Stimulated activated naive CD8-positive, alpha-beta T cell treated with anti-CD3 and anti-CD28 coated beads, Interleukin-15, Interleukin-2, amounts not matched to agents 100 ng/mL and 50 ng/mL, for 24 hours (primary cell): ENCODE data around the gene MYO1E.
A peak's percentile ranks its signal among the peaks of the same experiment; 100 is the strongest.

Experiments used
- H3K27ac Mint-ChIP-seq: one replicate; pipeline ENCODE4 v1.8.0; 2021; ENCODE audit warnings: mild to moderate bottlenecking, mixed read lengths
- H3K27me3 Mint-ChIP-seq: one replicate; pipeline ENCODE4 v1.8.0; 2021; ENCODE audit warnings: mixed read lengths
- H3K36me3 Mint-ChIP-seq: one replicate; pipeline ENCODE4 v1.8.0; 2021; ENCODE audit warnings: low read depth, mixed read lengths
- H3K4me1 Mint-ChIP-seq: one replicate; pipeline ENCODE4 v1.8.0; 2021; ENCODE audit warnings: low read depth, mixed read lengths
- H3K4me3 Mint-ChIP-seq: one replicate; pipeline ENCODE4 v1.8.0; 2021; ENCODE audit warnings: mild to moderate bottlenecking, mixed read lengths
- H3K9me3 Mint-ChIP-seq: one replicate; pipeline ENCODE4 v1.8.0; 2021; ENCODE audit warnings: mixed read lengths

Gene MYO1E

DNA sequence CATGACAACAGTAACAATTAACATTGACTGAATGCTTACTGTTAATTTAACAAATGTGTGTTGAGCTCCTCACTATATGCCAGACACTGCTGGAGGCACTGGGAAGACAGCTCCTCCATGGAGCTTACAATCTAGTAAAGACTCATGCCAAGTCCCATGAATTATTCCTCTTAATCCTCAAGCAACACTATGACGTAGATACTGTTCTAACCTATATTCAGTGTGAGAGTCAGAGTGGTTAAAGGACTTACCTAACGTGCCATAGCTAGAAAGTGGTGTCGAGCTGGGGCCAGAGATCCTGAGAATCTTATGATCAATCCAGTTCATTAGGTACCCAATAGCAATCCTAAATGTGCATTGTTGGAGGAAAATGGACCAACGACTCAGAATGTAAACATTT is 43.6 kb downstream of the MYO1E start:
- Mint-ChIP-seq H3K27me3 (no peaks in the 10 kb centered on the region), H3K9me3 (no peaks in the 10 kb centered on the region), H3K27ac (no peak overlapping the region), H3K4me3 (no peak overlapping the region), H3K36me3 (no peaks in the 10 kb centered on the region), H3K4me1 (peaks cover 17% of the 10 kb centered on the region)

DNA sequence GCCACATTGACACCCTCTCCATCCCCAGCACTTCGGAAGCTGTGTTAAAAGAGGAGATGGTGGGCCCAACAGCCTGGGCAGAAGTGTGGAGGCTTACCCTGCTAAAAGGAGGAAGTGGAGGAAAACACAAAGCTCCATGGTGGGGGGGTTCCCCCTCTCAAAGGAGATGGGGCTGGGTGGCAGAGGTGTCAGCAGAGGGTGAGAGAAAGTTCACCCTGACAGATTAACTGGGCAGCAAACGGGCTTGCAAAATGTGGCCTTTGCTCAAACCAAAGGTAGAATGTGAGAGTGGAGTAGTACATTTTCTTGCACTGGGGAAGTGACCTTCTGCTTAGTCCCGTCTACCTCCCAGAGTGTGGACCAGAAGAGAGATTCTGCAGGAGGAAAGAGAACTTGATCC is 44.7 kb downstream of the MYO1E start:
- no peaks in the 10 kb centered on the region for H3K9me3 Mint-ChIP-seq
- no peak overlapping the region for H3K4me3 Mint-ChIP-seq
- H3K36me3 Mint-ChIP-seq = no peaks in the 10 kb centered on the region
- no peaks in the 10 kb centered on the region for H3K27me3 Mint-ChIP-seq
- peak overlapping the region; percentile 71 for H3K27ac Mint-ChIP-seq
- H3K4me1 Mint-ChIP-seq = peaks cover 15% of the 10 kb centered on the region

DNA sequence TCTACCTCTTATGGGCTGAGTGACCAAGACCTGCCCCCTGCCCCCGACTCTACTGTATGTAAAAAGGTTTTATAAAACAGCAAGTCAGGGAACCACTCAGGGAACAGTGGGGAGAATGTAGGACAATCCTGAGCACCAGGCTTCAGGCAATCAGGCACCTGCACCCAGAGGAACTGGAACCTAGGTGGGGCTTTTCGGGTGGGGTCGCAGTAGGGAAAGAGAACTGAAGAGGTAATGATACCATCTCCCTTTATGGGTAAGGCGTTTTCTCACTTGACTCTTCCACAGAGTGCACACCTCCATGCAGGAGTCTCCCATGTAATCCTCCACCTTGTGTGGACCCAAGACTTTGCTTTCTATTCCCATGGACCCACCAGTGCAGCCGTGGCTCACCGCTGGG is 45.8 kb downstream of the MYO1E start:
- H3K36me3 Mint-ChIP-seq = no peaks in the 10 kb centered on the region
- no peak overlapping the region for H3K27ac Mint-ChIP-seq
- H3K27me3 Mint-ChIP-seq = no peaks in the 10 kb centered on the region
- peaks cover 21% of the 10 kb centered on the region for H3K4me1 Mint-ChIP-seq
- no peak overlapping the region for H3K4me3 Mint-ChIP-seq
- H3K9me3 Mint-ChIP-seq = no peaks in the 10 kb centered on the region

DNA sequence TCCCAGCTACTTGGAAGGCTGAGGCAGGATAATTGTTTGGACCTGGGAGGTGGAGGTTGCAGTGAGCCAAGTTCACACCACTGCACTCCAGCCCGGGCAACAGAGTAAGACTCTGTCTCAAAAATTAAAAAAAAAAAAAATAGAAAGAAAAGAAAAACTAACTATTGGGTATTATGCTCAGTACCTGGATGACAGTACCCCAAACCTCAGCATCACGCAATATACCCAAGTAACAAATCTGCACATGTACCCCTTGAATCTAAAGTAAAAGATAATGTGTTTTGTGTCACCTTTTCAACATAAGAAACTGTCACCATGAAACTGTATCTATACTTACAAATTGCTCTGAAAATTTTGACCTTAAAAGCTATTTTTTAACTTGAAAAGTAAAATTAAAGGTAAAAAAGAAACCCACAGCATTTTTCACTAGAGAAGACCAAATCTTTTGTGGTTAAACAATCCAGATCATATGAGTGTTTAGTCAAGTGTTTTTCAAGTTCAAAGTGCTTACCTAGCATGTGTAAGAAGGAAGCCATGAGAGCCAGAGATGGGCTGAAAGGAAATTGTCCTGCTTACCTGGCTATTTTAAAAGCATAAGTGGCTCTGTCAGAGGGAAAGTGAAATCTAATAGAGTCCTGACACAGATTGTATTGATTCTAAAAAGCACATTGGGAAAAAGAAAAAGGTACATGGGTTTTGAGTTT is 50.5 kb downstream of the MYO1E start:
- Mint-ChIP-seq H3K4me1 (peaks cover 9% of the 10 kb centered on the region), H3K4me3 (no peak overlapping the region), H3K36me3 (no peaks in the 10 kb centered on the region), H3K27ac (no peak overlapping the region), H3K27me3 (no peaks in the 10 kb centered on the region), H3K9me3 (peaks cover 3% of the 10 kb centered on the region)

DNA sequence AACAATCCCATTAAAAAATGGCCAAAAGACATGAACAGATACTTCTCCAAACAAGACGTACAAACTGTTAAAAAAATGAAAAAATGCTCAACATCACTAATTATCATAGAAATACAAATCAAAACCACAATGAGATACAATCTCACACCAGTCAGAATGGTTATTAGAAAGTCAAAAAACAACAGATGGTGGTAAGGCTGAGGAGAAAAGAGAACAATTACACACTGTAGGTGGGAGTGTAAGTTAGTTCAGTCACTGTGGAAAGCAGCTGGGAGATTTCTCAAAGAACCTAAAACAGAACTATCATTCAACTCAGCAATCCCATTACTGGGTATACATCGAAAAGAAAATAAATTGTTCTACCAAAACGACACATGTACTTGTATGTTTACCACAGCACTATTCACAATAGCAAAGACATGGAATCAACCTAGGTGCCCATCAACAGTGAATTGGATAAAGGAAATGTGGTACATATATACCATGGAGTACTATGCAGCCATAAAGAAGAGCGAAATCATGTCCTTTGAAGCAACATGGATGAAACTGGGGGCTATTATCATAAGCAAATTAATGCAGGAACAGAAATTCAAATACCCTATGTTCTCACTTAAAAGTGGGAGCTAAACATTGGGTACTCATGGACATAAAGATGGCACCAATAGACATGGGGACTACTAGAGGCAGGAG is 51.5 kb downstream of the MYO1E start:
- H3K27ac Mint-ChIP-seq = no peak overlapping the region
- H3K4me3 Mint-ChIP-seq = no peak overlapping the region
- H3K27me3 Mint-ChIP-seq = no peaks in the 10 kb centered on the region
- peaks cover 3% of the 10 kb centered on the region for H3K9me3 Mint-ChIP-seq
- no peaks in the 10 kb centered on the region for H3K36me3 Mint-ChIP-seq
- peaks cover 9% of the 10 kb centered on the region for H3K4me1 Mint-ChIP-seq

DNA sequence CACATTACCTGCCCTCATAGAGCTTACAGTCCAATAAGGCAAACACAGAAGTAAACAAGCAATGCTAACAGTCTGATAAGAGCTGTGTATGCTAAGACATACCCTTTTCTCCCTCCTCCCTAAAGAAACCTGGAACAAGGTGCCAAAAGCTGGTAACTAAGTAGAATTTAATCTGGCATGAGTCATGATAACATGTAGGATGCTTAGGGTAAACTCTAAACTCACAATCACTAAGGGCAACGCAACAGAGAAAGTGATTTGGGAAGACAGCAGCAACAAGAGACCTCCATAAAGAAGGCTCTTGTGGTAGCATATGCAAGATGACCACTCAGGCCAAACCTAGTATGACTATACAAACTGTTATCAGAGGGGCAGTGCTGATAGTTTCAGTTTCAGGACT is 55.5 kb downstream of the MYO1E start:
- no peak overlapping the region for H3K27ac Mint-ChIP-seq
- no peak overlapping the region for H3K4me3 Mint-ChIP-seq

DNA sequence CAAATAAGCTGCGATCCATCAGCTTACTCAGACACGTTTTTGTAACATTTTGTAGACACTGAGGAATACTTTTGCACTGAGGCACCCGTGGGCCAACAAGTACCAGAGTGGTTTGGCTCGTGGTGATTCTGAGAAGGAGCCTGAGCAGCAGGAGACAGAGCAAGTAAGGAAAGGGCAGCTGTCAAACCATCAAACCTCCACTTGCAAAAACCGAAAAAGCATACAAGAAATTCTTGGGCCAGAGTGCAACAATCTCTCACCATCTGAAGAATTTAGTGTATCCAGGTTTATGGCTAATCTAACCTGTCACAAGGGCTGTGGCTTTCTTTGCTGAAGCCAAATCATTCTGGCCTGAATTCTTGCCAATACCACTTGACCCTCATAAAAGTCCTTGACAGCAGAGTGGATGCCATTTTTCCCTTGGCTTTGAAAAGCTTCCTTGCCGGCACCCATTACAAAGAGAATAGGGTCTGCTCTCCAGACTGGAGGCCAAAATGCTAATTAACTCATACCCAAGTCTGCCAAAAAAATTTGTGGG is 56.7 kb downstream of the MYO1E start:
- Mint-ChIP-seq H3K4me3 (no peak overlapping the region), H3K4me1 (peaks cover 22% of the 10 kb centered on the region), H3K27me3 (no peaks in the 10 kb centered on the region)

More for the DNA sequence above, 55.5 kb downstream of the MYO1E start:
- Mint-ChIP-seq H3K9me3 (peaks cover 3% of the 10 kb centered on the region), H3K4me1 (peaks cover 21% of the 10 kb centered on the region), H3K27me3 (no peaks in the 10 kb centered on the region), H3K36me3 (no peaks in the 10 kb centered on the region)

DNA sequence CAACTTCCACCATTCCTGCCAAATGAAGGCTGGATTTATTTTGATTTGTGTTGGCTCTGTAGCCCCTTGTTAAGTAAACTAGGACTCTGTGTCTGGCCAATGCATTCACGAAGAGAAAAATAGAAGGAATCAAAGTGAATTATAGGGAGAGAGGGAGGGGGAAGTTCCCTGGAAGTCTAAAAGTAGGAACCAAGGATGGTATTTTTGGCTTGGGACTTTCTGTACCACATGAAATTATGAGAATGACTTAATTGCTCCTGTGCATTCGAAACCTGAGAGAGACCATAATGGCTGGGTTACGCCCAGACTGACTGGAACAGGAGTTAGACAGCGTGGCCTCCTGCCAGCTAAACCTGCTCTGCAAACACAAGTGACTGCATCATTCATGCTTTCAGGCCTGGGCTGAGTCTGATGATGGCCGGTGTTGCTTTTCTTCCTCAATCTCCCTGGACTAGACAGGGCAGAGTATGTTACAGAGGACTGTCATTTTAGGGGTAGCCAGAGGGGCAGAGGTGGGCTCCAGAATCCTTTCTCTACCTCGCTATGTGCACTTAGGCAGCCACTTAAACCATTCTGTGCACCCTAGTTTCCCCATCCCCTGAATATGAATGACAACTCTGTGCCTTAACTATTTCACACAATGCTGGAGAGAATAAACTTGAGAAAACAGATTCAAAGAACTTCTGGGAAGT is 58.9 kb downstream of the MYO1E start:
- H3K4me1 Mint-ChIP-seq = peaks cover 22% of the 10 kb centered on the region
- no peak overlapping the region for H3K4me3 Mint-ChIP-seq
- no peaks in the 10 kb centered on the region for H3K27me3 Mint-ChIP-seq
- no peaks in the 10 kb centered on the region for H3K9me3 Mint-ChIP-seq
- H3K27ac Mint-ChIP-seq = no peak overlapping the region
- H3K36me3 Mint-ChIP-seq = no peaks in the 10 kb centered on the region

More for the DNA sequence above, 56.7 kb downstream of the MYO1E start:
- Mint-ChIP-seq H3K9me3 (peaks cover 3% of the 10 kb centered on the region), H3K36me3 (no peaks in the 10 kb centered on the region), H3K27ac (no peak overlapping the region)

DNA sequence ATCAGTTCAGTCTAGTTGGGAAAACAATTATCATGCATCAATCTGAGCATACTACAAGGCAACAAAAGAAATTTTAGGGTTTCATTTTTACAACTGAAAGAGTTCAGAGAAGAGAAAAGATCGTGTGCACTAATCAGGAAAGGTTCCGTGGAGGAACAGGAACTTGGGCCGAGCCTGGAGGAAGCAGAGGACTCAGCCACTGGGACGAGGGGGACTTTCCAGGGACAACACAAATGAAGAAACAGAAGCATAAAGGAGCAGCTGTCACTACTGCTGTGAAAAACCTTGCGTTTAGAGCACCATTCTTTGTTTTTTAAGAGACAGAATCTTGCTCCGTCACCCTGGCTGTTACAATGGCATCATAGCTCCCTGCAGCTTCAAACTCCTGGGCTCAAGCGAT is 60.5 kb downstream of the MYO1E start:
- no peak overlapping the region for H3K4me3 Mint-ChIP-seq
- no peaks in the 10 kb centered on the region for H3K9me3 Mint-ChIP-seq
- no peaks in the 10 kb centered on the region for H3K36me3 Mint-ChIP-seq
- H3K27me3 Mint-ChIP-seq = no peaks in the 10 kb centered on the region
- H3K27ac Mint-ChIP-seq = no peak overlapping the region
- H3K4me1 Mint-ChIP-seq = peaks cover 22% of the 10 kb centered on the region

DNA sequence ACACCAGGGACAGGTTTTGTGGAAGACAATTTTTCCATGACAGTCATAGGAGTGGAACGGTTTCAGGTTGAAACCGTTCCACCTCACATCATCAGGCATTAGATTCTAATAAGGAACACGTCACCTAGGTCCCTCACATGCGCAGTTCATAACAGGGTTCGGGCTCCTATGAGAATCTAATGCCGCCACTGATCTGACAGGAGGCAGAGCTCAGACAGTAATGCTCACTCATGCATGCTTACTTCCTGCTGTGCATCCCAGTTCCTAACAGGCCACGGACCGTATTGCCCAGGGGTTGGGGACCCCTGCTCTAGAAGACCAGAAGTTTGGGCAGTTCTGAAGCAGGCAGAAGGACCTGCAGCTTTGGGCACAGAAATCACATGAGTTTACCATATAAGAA is 61.5 kb downstream of the MYO1E start:
- Mint-ChIP-seq H3K4me1 (peaks cover 22% of the 10 kb centered on the region), H3K4me3 (no peak overlapping the region), H3K9me3 (no peaks in the 10 kb centered on the region), H3K27me3 (no peaks in the 10 kb centered on the region), H3K27ac (no peak overlapping the region), H3K36me3 (no peaks in the 10 kb centered on the region)

DNA sequence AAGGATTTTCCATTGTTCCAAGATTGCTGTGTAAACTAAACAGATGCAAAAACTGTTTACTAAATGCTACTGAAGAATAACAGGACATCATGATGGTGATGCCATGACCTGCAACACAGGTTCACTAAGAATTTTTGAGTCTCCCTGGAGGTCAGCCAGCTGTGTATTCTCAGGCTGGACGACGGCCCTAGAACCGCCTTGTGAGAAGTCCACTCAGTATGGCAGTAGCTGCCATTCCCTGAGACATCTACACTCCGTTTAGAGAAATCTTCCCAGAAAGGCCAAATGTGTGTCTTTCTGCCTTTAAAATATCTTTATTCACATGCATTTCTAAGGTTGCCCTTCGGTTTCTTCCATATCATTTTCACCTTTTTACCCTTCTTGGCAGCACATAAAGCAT is 63.3 kb downstream of the MYO1E start:
- Mint-ChIP-seq H3K4me3 (no peak overlapping the region), H3K36me3 (no peaks in the 10 kb centered on the region), H3K27me3 (no peaks in the 10 kb centered on the region), H3K4me1 (peaks cover 26% of the 10 kb centered on the region), H3K27ac (no peak overlapping the region), H3K9me3 (no peaks in the 10 kb centered on the region)

DNA sequence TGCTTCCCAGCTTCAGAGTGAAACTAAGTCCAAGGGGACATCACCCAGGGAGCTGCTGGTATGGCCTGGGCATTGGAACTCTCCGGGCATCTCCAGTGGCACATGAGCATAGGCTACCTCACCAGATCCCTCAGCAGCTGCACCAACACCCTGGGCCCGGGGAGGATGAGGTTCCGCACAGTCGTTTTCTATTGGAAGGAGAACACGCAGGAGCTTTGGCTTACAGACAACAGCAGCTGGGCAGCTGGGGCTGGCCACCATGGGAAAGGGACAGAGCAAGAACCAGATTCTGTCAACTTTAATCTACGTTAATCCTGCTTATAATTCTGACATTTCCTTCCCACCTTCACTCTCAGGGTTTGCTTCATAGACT is 65.5 kb downstream of the MYO1E start:
- Mint-ChIP-seq H3K27me3 (no peaks in the 10 kb centered on the region), H3K4me3 (no peak overlapping the region), H3K27ac (no peak overlapping the region), H3K4me1 (peaks cover 31% of the 10 kb centered on the region), H3K36me3 (no peaks in the 10 kb centered on the region), H3K9me3 (no peaks in the 10 kb centered on the region)

DNA sequence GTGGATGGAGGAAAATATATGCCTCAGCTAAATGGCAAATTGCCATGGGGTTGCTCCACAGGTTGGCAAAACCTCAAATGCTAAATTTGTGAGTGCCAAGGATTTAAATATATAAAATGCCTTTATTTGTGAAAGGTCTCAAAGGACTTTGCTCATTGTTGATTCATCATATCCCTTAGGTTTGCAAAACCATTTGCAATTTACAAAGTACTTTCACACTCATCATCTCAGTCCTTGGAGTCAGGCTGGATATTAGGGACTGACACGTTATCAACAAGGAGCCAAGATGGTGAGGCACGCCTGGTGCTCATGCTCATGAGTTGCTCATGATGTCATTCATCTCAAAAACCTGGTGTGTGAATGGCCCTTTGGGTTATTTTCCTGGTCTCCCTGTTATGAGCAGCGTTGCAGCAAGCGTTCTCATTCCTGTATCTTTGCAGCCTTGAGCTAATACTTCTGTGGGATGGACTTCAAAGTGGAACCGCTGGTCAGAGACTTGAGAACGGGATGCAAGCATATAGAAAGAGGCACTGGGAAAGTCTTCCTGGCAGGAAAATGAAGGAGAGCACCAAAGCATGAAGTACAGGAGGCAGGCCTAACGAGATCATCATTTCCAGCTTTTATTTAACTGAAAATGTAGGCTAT is 66.0 kb downstream of the MYO1E start:
- no peak overlapping the region for H3K27ac Mint-ChIP-seq
- no peak overlapping the region for H3K4me3 Mint-ChIP-seq
- peaks cover 34% of the 10 kb centered on the region for H3K4me1 Mint-ChIP-seq
- H3K9me3 Mint-ChIP-seq = no peaks in the 10 kb centered on the region
- H3K27me3 Mint-ChIP-seq = no peaks in the 10 kb centered on the region
- no peaks in the 10 kb centered on the region for H3K36me3 Mint-ChIP-seq

DNA sequence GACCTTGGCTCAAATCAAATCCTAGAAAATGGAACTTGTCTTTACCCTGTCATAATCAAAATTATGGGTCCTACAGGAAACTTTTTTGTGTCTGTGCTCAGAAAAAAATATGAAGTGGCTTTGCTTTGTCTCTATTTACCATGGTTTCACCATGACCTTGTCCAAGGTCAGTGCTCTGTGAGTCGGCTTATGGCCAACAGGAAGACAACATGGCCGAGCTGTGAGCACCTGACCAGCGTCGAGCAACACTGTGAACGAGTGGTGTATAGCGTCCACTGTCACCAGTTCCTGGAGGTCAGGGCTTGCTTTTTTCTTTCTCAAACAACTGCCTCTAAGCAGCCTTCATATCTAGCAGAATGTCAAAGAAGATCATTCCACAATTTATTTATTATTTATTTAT is 67.9 kb downstream of the MYO1E start:
- H3K4me3 Mint-ChIP-seq = no peak overlapping the region
- peaks cover 52% of the 10 kb centered on the region for H3K4me1 Mint-ChIP-seq

More for the DNA sequence above, 67.9 kb downstream of the MYO1E start:
- no peak overlapping the region for H3K27ac Mint-ChIP-seq
- H3K36me3 Mint-ChIP-seq = no peaks in the 10 kb centered on the region
- no peaks in the 10 kb centered on the region for H3K27me3 Mint-ChIP-seq
- no peaks in the 10 kb centered on the region for H3K9me3 Mint-ChIP-seq
